HG03342 (cell line): Measurements from ENCODE around the gene CCNJL.
"Not testable (repeated sequence)": the region's sequence is repeated elsewhere in the genome, so short reads cannot be mapped to it uniquely, and the experiment has no call there.

Experiments used
- ATAC-seq: cut with Tn5 transposase; IDR thresholded peaks from one replicate; pipeline ENCODE4 v1.9.1; 2021; ENCODE audit warnings: mild to moderate bottlenecking, moderate library complexity; ENCODE audit not compliant: unreplicated experiment

CCNJL gene

GRCh38 chr5:160312134-160312959 lies at the start of gene CCNJL:
Gene CCNJL (minus strand): TSS chr5:160312564. CDS start chr5:160311923, 641 bp downstream.
- ATAC-seq: peak; percentile 42

DNA sequence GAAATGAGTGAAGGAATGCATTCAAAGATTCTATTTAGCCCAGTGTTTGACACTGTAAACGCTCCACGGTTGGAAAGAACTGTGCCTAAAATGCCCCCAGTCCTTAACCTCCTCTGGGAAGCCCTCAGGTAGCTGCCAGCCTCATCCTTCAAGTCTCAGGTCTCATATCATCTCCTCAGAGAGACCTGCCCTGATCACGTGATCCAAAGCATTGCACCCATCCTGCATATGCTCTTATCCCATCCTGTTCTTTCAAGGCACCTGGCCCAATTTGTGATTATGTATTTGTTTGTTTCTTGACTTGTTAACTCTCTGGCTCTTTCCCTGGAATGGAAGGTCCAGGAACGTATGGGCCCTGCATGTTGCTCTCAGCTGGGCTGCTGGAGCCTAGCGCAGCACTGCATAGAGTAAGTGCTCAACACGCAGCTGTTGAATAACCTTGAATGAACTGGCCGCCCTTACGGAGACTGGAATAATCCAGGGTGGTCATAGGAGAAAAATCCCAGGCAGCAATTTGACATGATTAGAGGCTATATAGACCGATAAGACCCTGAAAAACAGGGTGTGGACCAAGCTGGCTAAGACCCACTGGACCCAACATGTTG lies 49.4 kb upstream of the CCNJL start:
- ATAC-seq: no peak

- no peak for ATAC-seq
Observed at GRCh38 chr5:160360310-160360709, 47.9 kb upstream of the CCNJL start.

DNA sequence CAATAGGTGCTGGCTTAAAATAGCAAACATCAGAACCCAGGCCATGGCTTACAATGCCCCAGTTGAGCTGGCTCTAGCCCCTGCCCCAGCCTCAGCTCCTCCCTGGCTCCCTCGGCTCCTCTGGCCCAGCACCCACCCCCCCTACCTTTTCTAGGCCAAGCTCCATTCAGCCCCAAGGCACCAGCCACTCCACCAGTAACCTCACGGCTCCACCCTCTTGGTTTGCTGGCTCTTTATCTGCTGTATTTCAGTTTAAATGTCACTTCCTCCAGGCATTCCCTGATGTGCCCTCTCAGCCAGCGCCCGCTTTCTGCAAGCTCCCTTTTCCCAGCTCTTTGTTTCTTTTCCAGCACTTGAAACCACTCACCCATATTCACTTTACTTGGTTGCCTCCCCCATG lies 47.5 kb upstream of the CCNJL start:
- ATAC-seq: no peak

- ATAC-seq: no peak
Observed at GRCh38 chr5:160359242-160359641, 46.9 kb upstream of the CCNJL start.

DNA sequence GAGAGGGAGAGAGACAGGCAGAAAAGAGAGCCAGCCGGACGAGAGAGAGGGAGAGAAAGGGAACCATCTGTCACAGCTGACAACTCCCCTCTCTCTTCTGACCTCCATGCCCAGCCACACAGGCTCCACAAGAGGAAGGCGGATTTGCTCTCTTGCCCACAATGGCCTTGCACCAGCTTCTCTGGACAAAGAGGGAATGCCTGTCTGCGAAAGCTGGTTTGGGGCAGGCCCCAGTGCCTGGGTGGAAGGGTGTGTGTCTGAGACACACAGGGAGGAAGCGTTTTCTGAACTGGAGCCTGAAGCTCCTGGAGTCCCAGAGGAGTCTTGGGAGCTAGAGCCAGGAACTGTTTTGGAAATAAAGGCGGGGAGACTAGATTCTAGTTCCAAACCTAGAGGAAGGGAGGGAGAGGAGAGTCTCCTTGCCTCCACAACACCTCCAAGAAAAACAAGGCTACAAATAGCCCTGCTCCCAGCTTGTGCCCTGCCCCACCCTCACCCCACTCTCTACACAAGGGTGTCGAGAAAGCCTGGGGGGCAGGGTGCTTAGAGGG lies 45.6 kb upstream of the CCNJL start:
- ATAC-seq: no peak

DNA sequence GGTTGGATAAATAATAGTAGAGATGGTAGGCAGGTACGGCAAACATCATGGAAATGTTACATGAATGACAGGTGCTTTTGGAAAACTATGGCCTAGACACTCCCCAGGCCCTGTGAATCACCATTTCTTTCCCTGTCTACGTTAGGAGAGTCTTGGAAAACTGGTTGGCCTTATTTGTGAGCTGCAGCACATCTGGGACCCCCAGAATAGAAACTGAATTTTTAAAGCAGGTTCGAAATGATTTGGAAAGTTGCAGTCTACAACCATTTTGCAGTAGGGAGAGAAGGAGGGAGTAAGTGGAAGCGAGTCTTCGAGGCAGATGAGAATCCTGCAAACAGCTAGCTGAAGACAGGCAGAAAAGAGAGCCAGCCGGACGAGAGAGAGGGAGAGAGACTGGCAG lies 45.0 kb upstream of the CCNJL start:
- no peak for ATAC-seq

DNA sequence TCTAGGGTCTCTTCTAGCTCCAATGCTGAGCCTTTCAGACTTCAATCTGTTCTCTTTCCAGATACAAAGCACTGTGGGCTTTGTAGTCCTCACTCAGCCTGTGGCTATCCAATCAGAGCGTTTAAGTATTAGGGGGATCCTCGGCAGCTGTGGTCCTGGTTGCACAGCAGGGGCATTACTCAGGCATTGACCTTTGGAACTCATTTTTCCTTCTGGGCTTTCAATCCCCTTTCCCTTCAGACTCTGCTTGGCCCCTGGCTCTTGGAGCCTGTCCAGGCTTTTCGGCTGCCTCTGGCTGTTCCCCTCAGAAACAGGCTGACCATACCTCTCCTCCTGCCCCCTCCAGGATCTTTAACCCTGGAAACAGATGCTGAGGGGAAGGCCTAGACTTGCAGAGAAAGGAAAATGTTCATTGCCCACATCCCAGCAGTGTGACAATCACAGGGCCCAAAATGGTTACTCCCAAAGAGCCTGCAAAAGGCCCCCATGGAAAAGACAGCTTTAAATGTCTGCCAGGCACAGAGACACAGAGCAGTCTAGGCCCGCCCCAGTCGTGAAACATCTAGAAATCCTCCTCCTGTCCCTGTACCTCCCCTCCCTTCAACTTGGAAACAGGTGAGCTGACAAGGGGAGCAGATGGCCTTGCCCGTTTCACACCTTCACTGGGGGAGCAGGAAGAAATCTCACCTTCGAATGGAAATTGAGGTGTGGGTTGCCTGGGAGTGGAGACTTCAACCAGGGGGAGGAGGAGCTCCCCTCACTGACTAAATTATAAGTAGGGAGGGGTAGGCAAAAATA lies 44.4 kb upstream of the CCNJL start:
- ATAC-seq: no peak

DNA sequence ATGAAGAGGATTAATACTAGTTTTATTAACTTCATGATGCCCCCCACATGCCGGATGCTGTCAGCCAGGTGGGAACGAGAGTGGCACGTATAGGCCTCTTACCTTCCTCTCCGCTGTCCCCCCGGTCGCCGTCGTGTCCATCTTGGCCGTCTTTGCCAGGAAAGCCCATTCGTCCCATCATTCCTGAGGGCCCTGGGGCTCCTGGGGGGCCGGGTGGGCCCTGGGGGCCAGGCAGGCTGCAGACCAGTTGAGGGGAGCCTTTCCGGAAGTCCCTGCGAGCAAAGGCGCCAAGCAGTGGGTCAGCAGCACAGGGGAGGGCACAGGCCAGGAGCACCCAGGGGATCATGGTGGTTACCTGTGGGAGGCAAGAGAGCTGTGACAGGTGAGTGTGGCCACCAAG lies 42.3 kb upstream of the CCNJL start:
- ATAC-seq: no peak

DNA sequence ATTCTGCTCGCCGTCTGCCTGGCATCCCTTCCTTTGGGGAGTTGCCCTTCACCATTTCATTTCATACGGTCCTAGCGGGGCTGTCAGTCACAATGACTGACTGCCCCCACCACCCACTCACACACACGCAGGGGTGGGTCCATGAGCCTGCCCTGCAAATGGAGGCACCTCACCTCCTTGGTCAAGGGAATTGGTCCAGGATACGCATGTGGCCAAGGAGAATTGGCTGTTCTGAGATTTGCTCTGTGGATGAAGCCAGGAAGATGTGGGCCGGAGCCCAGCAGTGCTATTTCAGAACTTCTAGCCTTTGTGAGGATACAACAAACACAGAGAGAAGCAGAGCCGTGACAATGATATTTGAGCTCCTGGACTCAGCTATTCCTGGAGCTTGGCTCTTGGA lies 41.0 kb upstream of the CCNJL start:
- ATAC-seq: no peak

DNA sequence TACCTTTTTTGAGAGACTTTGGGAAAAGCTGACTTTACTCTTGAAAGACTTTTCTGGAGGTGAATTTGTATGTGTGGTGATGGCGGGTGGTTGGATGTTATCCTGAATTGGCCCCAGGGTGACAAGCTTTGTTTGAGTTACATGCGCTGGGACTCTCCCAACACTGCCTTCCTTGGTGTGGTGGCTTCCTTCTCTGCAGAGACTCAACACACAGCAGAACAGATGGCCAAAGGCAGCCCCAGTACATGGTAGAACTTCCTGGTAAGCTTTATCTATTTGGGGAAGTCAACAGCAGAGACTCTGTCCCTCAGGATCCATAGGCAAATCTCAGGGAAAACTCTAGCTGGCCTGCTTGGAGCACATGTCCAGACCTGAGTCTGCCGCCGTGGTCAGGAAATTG lies 39.9 kb upstream of the CCNJL start:
- ATAC-seq: no peak

DNA sequence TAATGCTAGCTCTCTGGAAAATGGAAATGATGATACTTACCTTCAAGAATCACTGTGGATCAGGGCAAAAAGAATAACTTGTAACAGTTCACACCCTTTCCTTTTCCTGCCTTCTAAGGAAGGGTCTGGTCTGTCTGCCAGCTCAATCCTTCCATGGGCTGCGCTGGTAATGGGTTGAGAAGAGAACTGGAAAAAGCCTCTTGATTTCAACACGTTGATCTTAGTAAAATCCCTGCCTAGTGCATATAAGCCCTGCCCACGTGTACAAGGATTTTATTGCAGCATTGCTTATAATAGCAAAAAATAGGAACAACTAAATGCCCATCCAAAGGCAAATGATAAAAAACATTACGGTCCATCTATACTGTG lies 37.6 kb upstream of the CCNJL start:
- ATAC-seq: no peak

DNA sequence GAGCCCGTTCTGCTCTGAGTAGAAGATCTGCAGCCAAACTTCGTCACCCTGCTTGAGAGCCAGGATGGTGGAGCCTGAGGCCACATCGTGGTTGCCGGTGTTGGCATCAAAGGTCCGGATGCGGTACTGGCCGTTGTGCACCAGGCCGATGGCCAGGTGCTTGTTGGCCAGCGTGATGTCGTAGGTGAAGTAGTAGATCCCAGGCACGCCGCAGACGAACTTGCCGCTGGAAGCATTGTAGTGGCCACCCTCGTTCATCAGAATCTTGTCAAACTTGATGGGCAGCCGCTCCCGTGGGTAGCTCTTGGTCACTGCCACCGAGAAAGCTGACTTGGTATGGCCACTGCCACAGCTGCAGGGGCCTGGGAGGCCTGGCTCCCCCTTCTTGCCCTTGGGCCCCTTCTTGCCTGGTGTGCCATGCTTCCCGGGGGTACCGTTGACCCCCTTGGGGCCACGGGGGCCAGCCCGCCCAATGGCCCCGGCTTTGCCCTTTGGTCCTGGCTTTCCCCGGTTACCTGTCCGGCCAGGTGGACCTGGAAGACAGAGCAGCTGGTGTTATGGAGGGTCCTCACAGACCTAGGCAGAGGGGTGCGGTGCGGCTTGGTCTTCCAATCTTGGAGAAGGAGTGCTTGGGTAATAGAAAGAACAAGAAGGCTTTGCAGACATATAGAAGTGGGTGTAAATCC lies 37.0 kb upstream of the CCNJL start:
- no peak for ATAC-seq

GRCh38 chr5:160348080-160348479 lies 35.7 kb upstream of the CCNJL start:
- no peak for ATAC-seq

DNA sequence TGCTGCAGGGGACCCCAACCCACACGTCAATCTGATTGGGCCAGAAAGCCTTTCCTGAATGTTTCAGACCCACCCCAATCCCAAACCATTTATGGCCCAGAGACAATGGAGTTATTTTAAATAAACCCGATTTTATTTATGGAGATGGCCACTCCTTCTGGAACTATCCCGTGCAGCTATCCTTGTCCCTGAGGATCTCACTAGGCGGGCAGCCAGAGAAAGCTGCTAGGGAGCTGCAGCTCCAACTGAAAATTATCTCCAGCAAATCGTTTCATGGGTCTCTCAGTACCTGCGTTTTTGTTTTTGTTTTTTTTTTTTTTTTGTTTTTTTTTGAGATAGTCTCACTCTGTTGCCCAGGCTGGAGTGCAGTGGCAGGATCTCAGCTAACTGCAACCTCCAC lies 35.1 kb upstream of the CCNJL start:
- ATAC-seq: no peak

GRCh38 chr5:160342413-160342941 lies 30.1 kb upstream of the CCNJL start:
- no peak for ATAC-seq

- no peak for ATAC-seq
Observed at GRCh38 chr5:160341309-160341870, 29.0 kb upstream of the CCNJL start.

DNA sequence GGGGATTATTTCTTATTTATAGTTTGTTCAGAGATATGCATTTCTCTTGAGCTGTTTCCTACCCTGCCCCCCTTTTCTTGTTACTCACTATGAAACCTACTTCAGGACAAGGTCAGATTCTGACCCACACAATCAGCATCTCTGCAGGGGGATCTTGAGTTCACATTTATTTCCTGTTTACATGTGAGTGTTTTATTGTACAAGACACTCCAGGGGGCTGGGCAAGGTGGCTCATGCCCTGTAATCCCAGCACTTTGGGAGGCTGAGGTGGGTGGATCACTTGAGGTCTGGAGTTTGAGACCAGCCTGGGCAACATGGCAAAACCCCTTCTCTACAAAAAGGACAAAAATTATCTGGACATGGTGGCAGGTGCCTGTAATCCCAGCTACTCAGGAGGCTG lies 28.1 kb upstream of the CCNJL start:
- ATAC-seq: not testable (repeated sequence)

GRCh38 chr5:160339406-160340130 lies 27.2 kb upstream of the CCNJL start:
- no peak for ATAC-seq

- ATAC-seq: not testable (repeated sequence)
Observed at GRCh38 chr5:160334716-160335115, 22.4 kb upstream of the CCNJL start.
